ENCODE data around the gene MEF2A. TPM values are rescaled to one million over a fixed set of nuclear protein-coding genes. Genes with fewer than 3 reads are reported as not detected.

The MEF2A gene
- total RNA-seq, 1 experiment from 2014 or later = 29.6 TPM

GRCh38 chr15:99674279-99674678 is 108.5 kb downstream of the MEF2A start:
- H3K27me3 ChIP-seq (ENCODE audit: insufficient read depth, low read length) = no peaks in the 10 kb centered on the region
- no peak overlapping the region for H3K4me3 ChIP-seq (replicated peaks in 1 of 2; ENCODE audit: low read depth in 1 of 2, low read length in 2 of 2)
- no peaks in the 10 kb centered on the region; the same call in 1 of the 2 replicates for H3K9me2 ChIP-seq (ENCODE audit: insufficient read depth)
- H3K36me3 ChIP-seq (ENCODE audit: control insufficient read depth in 1 of 2, insufficient read depth in 2 of 2, low read length in 2 of 2) = 0 out of 4 replicates have a peak, but pooled peaks cover 0 to 7% of the 10 kb centered on the region in 2 experiments
- H2AFZ ChIP-seq (ENCODE audit: low read depth, low read length, poor library complexity, severe bottlenecking) = no peak overlapping the region
- H3K9me3 ChIP-seq (ENCODE audit: control insufficient read depth in 1 of 2, insufficient read depth in 1 of 2, low read depth in 1 of 2, low read length in 2 of 2) = no peaks in the 10 kb centered on the region
- CTCF ChIA-PET = no interaction called here
- H4K20me1 ChIP-seq (ENCODE audit: insufficient read depth) = no peaks in the 10 kb centered on the region
- BruUV-seq (replicated peaks) = no TSS peak
- H3K4me2 ChIP-seq (ENCODE audit: low read length) = no peak overlapping the region
- intact Hi-C loops (cut with micrococcal nuclease) = no loop called here
- RAD21 ChIA-PET (ENCODE audit: low non-redundant PET in 1 of 2, low total read pairs in 2 of 2, uncharacterized antibody in 2 of 2, unreplicated experiment in 2 of 2) = no interaction called here
- H3K27ac ChIP-seq (ENCODE audit: low read depth, low read length) = no peak overlapping the region
- H3K4me1 ChIP-seq (ENCODE audit: control insufficient read depth in 1 of 2, insufficient read depth in 2 of 2, low read length in 2 of 2) = no peaks in the 10 kb centered on the region
- TF ChIP-seq ZBTB33 (IDR thresholded peaks at IDR 0.05; ENCODE audit: extremely low read depth, insufficient replicate concordance, low read length) (no peak), CTCF (IDR thresholded peaks at IDR 0.05 in 2 of 3, conservative IDR thresholded peaks at IDR 0.05 in 1 of 3; ENCODE audit: borderline replicate concordance in 1 of 3, insufficient read depth in 1 of 3, low read depth in 2 of 3, low read length in 2 of 3) (no peak), MAX (IDR thresholded peaks at IDR 0.05) (no peak), SP1 (IDR thresholded peaks at IDR 0.05; ENCODE audit: low read depth) (no peak), JUND (IDR thresholded peaks at IDR 0.05) (no peak), EZH2 (IDR thresholded peaks at IDR 0.05) (no peak), POLR2A (IDR thresholded peaks at IDR 0.05; ENCODE audit: borderline replicate concordance, extremely low read depth, insufficient read depth, insufficient read length) (no peak), SIN3A (IDR thresholded peaks at IDR 0.05; ENCODE audit: low read depth) (no peak), RAD21 (IDR thresholded peaks at IDR 0.05; ENCODE audit: low read depth) (no peak), CBX3 (IDR thresholded peaks at IDR 0.05; ENCODE audit: low read depth) (no peak), ATF3 (IDR thresholded peaks at IDR 0.05) (no peak), ZNF274 (IDR thresholded peaks at IDR 0.05; ENCODE audit: low read depth, low read length) (no peak), EGR1 (IDR thresholded peaks at IDR 0.05; ENCODE audit: low read depth) (no peak), CEBPB (IDR thresholded peaks at IDR 0.05; ENCODE audit: low read depth) (no peak), ELF1 (IDR thresholded peaks at IDR 0.05; ENCODE audit: borderline replicate concordance, low read depth) (no peak), TCF7L2 (IDR thresholded peaks at IDR 0.05; ENCODE audit: borderline replicate concordance, extremely low read depth, insufficient read depth, insufficient read length) (no peak), YY1 (IDR thresholded peaks at IDR 0.05; ENCODE audit: extremely low read depth, insufficient replicate concordance, low read depth, low read length) (no peak), REST (IDR thresholded peaks at IDR 0.05; ENCODE audit: low read depth) (no peak)
- ATAC-seq (no peak), DNase-seq (ENCODE audit: low read depth, low spot score) (no peak)
- no peaks in the 10 kb centered on the region for H3K79me2 ChIP-seq (ENCODE audit: insufficient read depth, low read length)
- no peak overlapping the region for H3K9ac ChIP-seq (ENCODE audit: low read length)
- POLR2A ChIA-PET = no interaction called here
